Neural cell (in vitro differentiated cells): ENCODE data around the gene BMPR1A. TPM values are rescaled to one million over a fixed set of nuclear protein-coding genes. Genes with fewer than 3 reads are reported as not detected.

Source experiments
- H2AFZ ChIP-seq: fragments of 200-600, 300-800 bp; sonication (generic), shearing (Covaris generic); 2 replicates; pipeline ENCODE4 v1.6.0; 2014; ENCODE audit warnings: low read depth, mild to moderate bottlenecking, antibody characterized with exemption, low read length, moderate library complexity
- H3F3A ChIP-seq: fragments of 200-600 bp; shearing (Covaris generic); 2 replicates; pipeline ENCODE4 v1.6.1; 2016; ENCODE audit warnings: mild to moderate bottlenecking, moderate library complexity, mixed read lengths, antibody characterized with exemption, low read length; ENCODE audit not compliant: insufficient read depth, poor library complexity, severe bottlenecking
- H3K27ac ChIP-seq: fragments of 200-600, 300-800 bp; sonication (generic), shearing (Covaris generic); 2 replicates; pipeline ENCODE4 v1.5.1; 2014; ENCODE audit warnings: mild to moderate bottlenecking, low read length, moderate library complexity
- H3K27me3 ChIP-seq: fragments of 300-800, 200-600 bp; sonication (generic), shearing (Covaris generic); 2 replicates; pipeline ENCODE4 v1.6.0; 2014; ENCODE audit warnings: mild to moderate bottlenecking, low read depth, low read length, moderate library complexity; ENCODE audit not compliant: insufficient read depth
- H3K36me3 ChIP-seq: fragments of 300-800, 200-600 bp; sonication (generic), shearing (Covaris generic); 2 replicates; pipeline ENCODE4 v1.5.1; 2014; ENCODE audit warnings: mild to moderate bottlenecking, antibody characterized with exemption, low read length, moderate library complexity; ENCODE audit not compliant: insufficient read depth
- H3K4me2 ChIP-seq: fragments of 300-800, 200-600 bp; sonication (generic), shearing (Covaris generic); 2 replicates; pipeline ENCODE4 v1.6.0; 2014; ENCODE audit warnings: mild to moderate bottlenecking, low read length
- H3K4me3 ChIP-seq: fragments of 300-800, 200-600 bp; sonication (generic), shearing (Covaris generic); 2 replicates; pipeline ENCODE4 v1.5.1; 2014; ENCODE audit warnings: mild to moderate bottlenecking, low read length, moderate library complexity
- H3K79me2 ChIP-seq: fragments of 200-600 bp; shearing (Covaris generic); replicated peaks from 2 replicates; pipeline ENCODE4 v1.6.0; 2014; ENCODE audit warnings: mild to moderate bottlenecking, low read length, moderate library complexity; ENCODE audit not compliant: insufficient read depth
- H3K9ac ChIP-seq: fragments of 300-800, 200-600 bp; sonication (generic), shearing (Covaris generic); 2 replicates; pipeline ENCODE4 v1.6.1; 2016; ENCODE audit warnings: mild to moderate bottlenecking, low read length, mixed read lengths
- H3K9me2 ChIP-seq: fragments of 200-600 bp; shearing (Covaris generic); 2 replicates; pipeline ENCODE4 v1.6.1; 2016; ENCODE audit warnings: mild to moderate bottlenecking, low read length, mixed read lengths; ENCODE audit not compliant: insufficient read depth
- H3K9me3 ChIP-seq: fragments of 200-600, 300-800 bp; sonication (generic), shearing (Covaris generic); 2 replicates; pipeline ENCODE4 v1.6.1; 2016; ENCODE audit warnings: mild to moderate bottlenecking, mixed run types, low read length, moderate library complexity, mixed read lengths
- H4K20me1 ChIP-seq: fragments of 200-600 bp; shearing (Covaris generic); 2 replicates; pipeline ENCODE4 v1.6.1; 2016; ENCODE audit warnings: mild to moderate bottlenecking, mixed run types; ENCODE audit not compliant: insufficient read depth
- EP300 ChIP-seq: fragments of 450-650 bp; conservative IDR thresholded peaks from 2 replicates; pipeline ENCODE4 v1.6.1; 2014; ENCODE audit warnings: antibody characterized with exemption, mild to moderate bottlenecking, moderate library complexity; ENCODE audit not compliant: poor library complexity, severe bottlenecking
- EZH2 ChIP-seq: fragments of 200-600, 300-800 bp; shearing (Covaris generic), sonication (generic); IDR thresholded peaks from 2 replicates; pipeline ENCODE4 v1.6.1; 2014; ENCODE audit warnings: antibody characterized with exemption, low read length, borderline replicate concordance, mild to moderate bottlenecking; ENCODE audit not compliant: insufficient read depth, poor library complexity, severe bottlenecking
- MXI1 ChIP-seq: fragments of 450-650 bp; conservative IDR thresholded peaks from 2 replicates; pipeline ENCODE4 v1.6.1; 2014; ENCODE audit warnings: antibody characterized with exemption, mild to moderate bottlenecking; ENCODE audit not compliant: poor library complexity, severe bottlenecking
- POLR2AphosphoS5 ChIP-seq: IDR thresholded peaks from 2 replicates; pipeline ENCODE4 v1.6.1; 2012
- RAD21 ChIP-seq: fragments of 450-650 bp; conservative IDR thresholded peaks from 2 replicates; pipeline ENCODE4 v1.6.1; 2014; ENCODE audit warnings: antibody characterized with exemption, mild to moderate bottlenecking, moderate library complexity
- SMC3 ChIP-seq: fragments of 450-650 bp; conservative IDR thresholded peaks from 2 replicates; pipeline ENCODE4 v1.6.1; 2014; ENCODE audit warnings: antibody characterized with exemption, mild to moderate bottlenecking, moderate library complexity; ENCODE audit not compliant: poor library complexity
- TAF1 ChIP-seq: IDR thresholded peaks from 2 replicates; pipeline ENCODE4 v1.6.1; 2012; ENCODE audit warnings: low read depth
- polyA plus RNA-seq: library from polyadenylated mRNA; depleted of rRNA; stranded (reverse); fragments of >200 nt; gene quantifications from 2 replicates; pipeline ENCODE4 v1.2.3, GENCODE V29; 2014
- TF ChIP-seq, protein P1 (sequence below): fragments of 450-650 bp; IDR thresholded peaks from 2 replicates; pipeline ENCODE4 v1.5.1; 2014; ENCODE audit warnings: antibody characterized with exemption, mild to moderate bottlenecking, moderate library complexity; ENCODE audit not compliant: poor library complexity, severe bottlenecking
- TF ChIP-seq, protein P2 (sequence below): IDR thresholded peaks from 2 replicates; pipeline ENCODE4 v1.6.1; 2012; ENCODE audit warnings: borderline replicate concordance

The BMPR1A gene
- polyA plus RNA-seq, 1 donor from 2014 or later, result 29.9 TPM

DNA sequence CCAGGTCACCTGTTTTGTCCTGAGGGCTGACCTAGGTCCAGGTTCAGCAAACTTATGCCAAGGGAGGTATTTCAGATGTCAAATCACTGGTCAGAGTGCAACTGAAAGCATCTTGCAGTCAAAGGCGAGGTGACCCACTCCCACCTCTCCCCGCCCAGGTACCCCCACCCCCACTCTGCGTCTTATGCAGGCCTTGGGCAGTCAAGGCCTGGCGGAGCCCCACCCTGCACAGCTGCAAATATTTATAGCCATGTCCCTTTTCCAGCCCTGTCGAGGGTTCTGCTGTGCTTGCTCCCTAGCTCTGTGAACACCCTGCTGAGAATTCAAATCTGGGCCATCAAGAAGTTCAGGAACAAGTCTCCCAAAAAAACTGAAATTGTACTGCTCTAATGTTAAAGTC, 40.6 kb upstream of the BMPR1A start:
- Histone ChIP-seq H3K9me2 (no peaks in the 10 kb centered on the region), H3K79me2 (no peaks in the 10 kb centered on the region), H3K4me2 (no peak overlapping the region), H3K9ac (no peak overlapping the region), H3K27me3 (peaks cover 5% of the 10 kb centered on the region), H4K20me1 (no peaks in the 10 kb centered on the region), H2AFZ (no peak overlapping the region), H3F3A (no peaks in the 10 kb centered on the region), H3K36me3 (no peaks in the 10 kb centered on the region), H3K27ac (no peak overlapping the region), H3K9me3 (no peaks in the 10 kb centered on the region), H3K4me3 (no peak overlapping the region)
- TF ChIP-seq SMC3, result no peak
- TF ChIP-seq, protein P1, sequence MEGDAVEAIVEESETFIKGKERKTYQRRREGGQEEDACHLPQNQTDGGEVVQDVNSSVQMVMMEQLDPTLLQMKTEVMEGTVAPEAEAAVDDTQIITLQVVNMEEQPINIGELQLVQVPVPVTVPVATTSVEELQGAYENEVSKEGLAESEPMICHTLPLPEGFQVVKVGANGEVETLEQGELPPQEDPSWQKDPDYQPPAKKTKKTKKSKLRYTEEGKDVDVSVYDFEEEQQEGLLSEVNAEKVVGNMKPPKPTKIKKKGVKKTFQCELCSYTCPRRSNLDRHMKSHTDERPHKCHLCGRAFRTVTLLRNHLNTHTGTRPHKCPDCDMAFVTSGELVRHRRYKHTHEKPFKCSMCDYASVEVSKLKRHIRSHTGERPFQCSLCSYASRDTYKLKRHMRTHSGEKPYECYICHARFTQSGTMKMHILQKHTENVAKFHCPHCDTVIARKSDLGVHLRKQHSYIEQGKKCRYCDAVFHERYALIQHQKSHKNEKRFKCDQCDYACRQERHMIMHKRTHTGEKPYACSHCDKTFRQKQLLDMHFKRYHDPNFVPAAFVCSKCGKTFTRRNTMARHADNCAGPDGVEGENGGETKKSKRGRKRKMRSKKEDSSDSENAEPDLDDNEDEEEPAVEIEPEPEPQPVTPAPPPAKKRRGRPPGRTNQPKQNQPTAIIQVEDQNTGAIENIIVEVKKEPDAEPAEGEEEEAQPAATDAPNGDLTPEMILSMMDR, result no peak
- no peak for TF ChIP-seq EZH2
- no peak for TF ChIP-seq TAF1
- TF ChIP-seq, protein P2, sequence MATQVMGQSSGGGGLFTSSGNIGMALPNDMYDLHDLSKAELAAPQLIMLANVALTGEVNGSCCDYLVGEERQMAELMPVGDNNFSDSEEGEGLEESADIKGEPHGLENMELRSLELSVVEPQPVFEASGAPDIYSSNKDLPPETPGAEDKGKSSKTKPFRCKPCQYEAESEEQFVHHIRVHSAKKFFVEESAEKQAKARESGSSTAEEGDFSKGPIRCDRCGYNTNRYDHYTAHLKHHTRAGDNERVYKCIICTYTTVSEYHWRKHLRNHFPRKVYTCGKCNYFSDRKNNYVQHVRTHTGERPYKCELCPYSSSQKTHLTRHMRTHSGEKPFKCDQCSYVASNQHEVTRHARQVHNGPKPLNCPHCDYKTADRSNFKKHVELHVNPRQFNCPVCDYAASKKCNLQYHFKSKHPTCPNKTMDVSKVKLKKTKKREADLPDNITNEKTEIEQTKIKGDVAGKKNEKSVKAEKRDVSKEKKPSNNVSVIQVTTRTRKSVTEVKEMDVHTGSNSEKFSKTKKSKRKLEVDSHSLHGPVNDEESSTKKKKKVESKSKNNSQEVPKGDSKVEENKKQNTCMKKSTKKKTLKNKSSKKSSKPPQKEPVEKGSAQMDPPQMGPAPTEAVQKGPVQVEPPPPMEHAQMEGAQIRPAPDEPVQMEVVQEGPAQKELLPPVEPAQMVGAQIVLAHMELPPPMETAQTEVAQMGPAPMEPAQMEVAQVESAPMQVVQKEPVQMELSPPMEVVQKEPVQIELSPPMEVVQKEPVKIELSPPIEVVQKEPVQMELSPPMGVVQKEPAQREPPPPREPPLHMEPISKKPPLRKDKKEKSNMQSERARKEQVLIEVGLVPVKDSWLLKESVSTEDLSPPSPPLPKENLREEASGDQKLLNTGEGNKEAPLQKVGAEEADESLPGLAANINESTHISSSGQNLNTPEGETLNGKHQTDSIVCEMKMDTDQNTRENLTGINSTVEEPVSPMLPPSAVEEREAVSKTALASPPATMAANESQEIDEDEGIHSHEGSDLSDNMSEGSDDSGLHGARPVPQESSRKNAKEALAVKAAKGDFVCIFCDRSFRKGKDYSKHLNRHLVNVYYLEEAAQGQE, result no peak
- no peak for TF ChIP-seq POLR2AphosphoS5
- no peak for TF ChIP-seq MXI1
- no peak for TF ChIP-seq EP300
- TF ChIP-seq RAD21, result no peak

DNA sequence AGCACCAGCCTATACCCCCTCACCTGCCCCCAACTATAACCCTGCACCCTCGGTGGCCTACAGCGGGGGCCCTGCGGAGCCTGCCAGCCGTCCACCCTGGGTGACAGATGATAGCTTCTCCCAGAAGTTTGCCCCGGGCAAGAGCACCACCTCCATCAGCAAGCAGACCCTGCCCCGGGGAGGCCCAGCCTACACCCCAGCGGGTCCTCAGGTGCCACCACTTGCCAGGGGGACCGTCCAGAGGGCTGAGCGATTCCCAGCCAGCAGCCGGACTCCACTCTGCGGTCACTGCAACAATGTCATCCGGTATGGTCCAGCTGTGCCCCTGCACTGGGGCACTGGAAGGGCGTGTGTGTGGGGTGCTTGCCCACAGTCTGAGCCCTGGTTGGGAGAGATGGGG, 40.0 kb upstream of the BMPR1A start:
- Histone ChIP-seq H4K20me1 (no peaks in the 10 kb centered on the region), H3K9me2 (no peaks in the 10 kb centered on the region), H3K4me3 (no peak overlapping the region), H3K27ac (no peak overlapping the region), H3F3A (no peaks in the 10 kb centered on the region), H3K9me3 (no peaks in the 10 kb centered on the region), H3K79me2 (no peaks in the 10 kb centered on the region), H2AFZ (no peak overlapping the region), H3K4me2 (no peak overlapping the region), H3K27me3 (peaks cover 5% of the 10 kb centered on the region), H3K9ac (no peak overlapping the region), H3K36me3 (no peaks in the 10 kb centered on the region)
- no peak for TF ChIP-seq EZH2
- TF ChIP-seq POLR2AphosphoS5, result no peak
- TF ChIP-seq TAF1, result no peak
- TF ChIP-seq RAD21, result no peak
- TF ChIP-seq SMC3, result no peak
- TF ChIP-seq EP300, result no peak
- TF ChIP-seq MXI1, result no peak
- TF ChIP-seq, protein P2, result no peak
- TF ChIP-seq, protein P1, result no peak
